ENCODE data around the gene BEGAIN.

GRCh38 chr14:100494645-100495044, 92.6 kb downstream of the BEGAIN start:
- TF ChIP-seq CTCF (IDR thresholded peaks at IDR 0.05 in 4 of 5, conservative IDR thresholded peaks at IDR 0.05 in 1 of 5) (no peak), POLR2A (IDR thresholded peaks at IDR 0.05) (no peak)

All from gastrocnemius medialis (tissue), 4 donors.